Measurements from ENCODE around the gene MLANA. TPM values are rescaled to one million over a fixed set of nuclear protein-coding genes. Genes with fewer than 3 reads are reported as not detected.

Gene MLANA
- polyA plus RNA-seq, 3 donors: not detected

DNA sequence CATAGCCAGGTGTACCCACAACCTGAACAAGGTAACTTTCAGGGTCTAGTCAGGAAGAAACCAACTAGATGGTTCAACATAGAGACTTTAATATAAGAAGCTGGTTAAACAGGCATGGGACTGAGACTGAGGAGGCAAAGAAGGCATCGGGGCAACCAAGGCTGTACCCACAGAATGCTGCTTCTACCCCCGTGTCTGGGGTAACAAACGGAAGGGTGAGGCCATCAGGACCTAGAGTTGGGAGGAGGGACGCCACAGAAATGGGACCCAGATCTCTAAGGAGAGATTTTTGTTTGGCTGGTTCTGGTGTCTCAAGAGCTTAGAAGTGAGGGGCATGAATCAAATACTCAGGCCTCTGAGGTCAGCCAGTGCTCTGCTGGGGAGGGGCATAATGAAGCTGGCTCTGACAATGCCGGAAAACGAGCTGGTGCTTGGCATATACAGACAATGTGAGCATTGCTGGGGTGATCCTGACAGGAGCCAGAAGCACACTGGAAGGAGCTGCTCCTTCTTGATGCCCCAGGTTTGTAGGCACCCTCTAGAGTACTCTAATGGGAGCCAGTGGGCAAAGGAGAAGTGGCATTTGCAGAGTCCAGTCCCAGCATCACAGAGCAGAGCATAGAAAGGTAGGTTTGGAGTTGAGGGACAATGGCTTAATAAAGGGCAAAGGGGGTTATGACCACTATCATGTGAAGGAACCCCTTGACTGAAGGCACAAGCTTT, 3.7 kb downstream of the MLANA start:
- 93 to 95% (median 93%) methylated on average over 6 of the region's 6 CpGs for WGBS, 3 donors

DNA sequence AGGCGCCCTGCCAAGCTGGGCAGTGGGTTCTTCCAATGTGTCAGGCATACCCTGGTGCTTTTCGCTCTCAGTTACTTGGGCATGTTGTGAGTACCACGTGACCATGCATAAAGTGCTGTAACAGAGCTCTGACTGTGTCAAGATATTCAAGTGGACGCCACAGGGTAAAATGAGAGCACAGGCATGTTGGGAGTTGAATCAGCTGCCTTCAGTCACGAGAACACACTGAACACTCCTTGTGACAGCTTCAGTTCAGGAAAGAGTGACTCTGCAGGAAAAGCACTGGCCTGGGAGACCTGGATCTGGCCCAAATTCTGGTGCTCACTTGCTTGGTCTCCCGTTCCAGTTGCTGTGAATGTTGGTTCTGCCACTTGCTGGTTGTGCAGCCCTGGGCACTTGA, 5.1 kb downstream of the MLANA start:
- 82 to 88% (median 87%) methylated on average over 6 of the region's 6 CpGs for WGBS, 3 donors
- H3K27ac ChIP-seq (ENCODE audit: low read depth, low read length): no peak overlapping the region

More for the DNA sequence above, 3.7 kb downstream of the MLANA start:
- no peak overlapping the region for H3K27ac ChIP-seq (ENCODE audit: low read depth, low read length)

DNA sequence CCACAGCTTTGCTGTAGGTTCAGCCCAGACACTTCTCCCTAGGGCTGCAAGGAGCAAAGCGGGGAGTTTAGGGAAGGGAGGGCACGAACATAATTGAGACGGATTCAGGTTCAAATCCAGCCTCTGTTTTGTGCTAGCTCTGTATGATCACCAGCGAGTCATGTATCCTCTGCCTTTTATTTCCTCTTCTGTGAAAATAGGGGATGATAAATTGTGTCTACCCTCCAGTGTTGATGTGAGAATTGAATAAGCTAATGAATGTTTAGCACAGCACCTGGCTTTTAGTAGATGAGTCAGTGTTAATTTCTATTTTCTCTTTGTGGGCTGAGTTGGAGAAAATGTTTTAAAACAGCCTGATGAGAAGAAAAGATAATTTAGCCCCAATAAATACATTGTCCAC, 6.2 kb downstream of the MLANA start:
- WGBS, 3 donors: 97% methylated on average over 4 of the region's 4 CpGs
- H3K27ac ChIP-seq (ENCODE audit: low read depth, low read length): no peak overlapping the region

DNA sequence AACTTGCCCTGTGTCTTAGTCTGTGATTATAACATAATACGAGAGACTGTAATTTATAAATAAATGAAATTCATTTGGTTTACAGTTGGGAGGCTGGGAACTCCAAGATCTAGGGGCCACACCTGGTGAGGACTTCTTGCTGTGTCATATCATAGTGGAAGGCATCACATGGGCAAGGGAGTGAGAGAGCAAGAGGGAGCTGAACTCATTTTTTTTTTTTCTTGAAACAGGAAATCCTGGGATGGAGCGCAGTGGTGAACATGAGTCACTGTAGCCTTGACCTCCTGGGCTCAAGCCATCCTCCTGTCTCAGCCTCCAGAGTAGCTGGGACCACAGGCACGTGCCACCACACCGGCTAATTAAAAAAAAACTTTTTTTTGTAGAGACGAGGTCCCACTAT, 7.2 kb downstream of the MLANA start:
- no peak overlapping the region for H3K27ac ChIP-seq (ENCODE audit: low read depth, low read length)
- 89 to 95% (median 89%) methylated on average over 5 of the region's 5 CpGs for WGBS, 3 donors

DNA sequence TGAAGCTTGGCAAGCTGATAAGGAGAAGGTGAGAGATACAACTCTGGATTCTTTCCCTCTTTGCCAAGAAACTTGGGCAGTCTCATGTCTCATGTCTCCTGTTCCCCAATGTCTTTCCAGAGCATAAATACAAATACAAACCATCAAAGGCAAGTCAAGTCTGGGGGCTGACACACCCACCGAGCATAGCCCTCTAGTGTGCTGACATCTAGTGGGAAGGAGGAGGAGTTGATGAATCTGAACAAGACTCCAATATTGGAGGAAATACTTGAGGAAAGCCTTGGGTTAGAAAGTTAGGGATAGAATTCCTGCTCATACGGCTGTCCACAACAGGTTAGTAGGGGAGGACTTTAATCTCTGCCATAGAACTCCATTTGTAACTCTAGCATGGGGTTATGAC, 8.6 kb downstream of the MLANA start:
- 74 to 81% (median 75%) methylated on average over 2 of the region's 2 CpGs for WGBS, 3 donors
- no peak overlapping the region for H3K27ac ChIP-seq (ENCODE audit: low read depth, low read length)

DNA sequence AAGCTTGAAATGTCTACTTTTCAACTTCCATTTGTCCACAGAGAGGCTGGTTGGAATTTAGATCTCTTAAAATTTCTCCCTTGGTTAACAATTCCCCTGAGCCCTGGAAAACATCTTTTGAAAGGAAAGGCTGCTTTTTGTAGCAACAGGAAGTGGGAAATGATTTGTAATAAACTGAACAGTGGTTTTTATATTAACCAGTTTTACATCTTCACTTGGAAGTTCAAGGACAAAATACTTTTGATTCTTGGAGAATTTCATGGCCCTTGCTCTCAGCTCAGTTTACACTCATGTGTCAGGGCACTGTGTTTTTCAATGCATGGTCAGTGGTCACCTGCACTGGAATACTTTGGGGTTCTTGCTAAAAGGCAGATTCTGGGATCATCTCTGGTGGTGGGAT, 9.9 kb downstream of the MLANA start:
- no peak overlapping the region for H3K27ac ChIP-seq (ENCODE audit: low read depth, low read length)

DNA sequence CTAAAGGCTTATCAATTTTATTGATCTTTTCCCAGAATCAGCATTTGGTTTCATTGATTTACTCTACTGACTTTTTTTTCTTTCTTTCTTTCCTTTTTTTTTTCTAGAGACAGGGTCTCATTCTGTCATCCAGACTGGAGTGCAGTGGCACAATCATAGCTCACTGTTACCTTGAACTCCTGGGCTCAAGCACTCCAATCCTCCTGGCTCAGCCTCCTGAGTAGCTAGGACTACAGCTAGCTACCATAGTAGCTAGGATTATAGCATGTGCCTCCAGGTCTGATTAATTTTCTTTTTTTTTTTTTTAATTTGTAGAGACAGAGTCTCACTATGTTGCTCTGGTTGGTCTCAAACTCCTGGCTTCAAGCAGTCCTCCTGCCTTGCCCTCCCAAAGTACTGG, 11.7 kb downstream of the MLANA start:
- H3K27ac ChIP-seq (ENCODE audit: low read depth, low read length): no peak overlapping the region

DNA sequence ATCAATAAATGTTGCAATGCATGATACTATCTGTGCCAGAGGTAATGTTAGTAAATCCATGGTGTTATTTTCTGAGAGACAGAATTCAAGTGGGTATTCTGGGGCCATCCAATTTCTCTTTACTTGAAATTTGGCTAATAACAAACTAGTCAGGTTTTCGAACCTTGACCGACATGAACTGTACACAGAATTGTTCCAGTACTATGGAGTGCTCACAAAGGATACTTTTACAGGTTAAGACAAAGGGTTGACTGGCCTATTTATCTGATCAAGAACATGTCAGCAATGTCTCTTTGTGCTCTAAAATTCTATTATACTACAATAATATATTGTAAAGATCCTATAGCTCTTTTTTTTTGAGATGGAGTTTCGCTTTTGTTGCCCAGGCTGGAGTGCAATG, 18.2 kb downstream of the MLANA start:
- WGBS, 3 donors: 93 to 96% (median 96%) methylated on average over 3 of the region's 3 CpGs
- no peak overlapping the region for H3K27ac ChIP-seq (ENCODE audit: low read depth, low read length)

DNA sequence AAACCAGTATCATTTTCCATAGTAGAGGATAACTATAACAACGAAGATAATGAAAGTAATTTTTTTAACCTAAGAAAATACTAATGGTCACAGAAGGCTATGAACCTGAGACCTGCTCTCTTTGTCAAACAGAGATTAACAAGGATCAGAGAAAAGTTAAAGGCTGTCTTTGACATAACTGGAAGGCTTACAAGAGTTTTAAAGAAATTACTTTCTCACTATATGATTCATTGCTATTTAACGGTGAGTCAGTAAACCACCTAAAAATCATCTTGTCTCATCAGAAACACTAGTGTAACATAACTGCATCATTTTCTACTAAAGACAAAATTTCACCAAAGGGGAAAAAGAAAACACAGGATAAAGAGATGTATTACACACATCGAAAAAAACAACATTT, 19.3 kb downstream of the MLANA start:
- 87 to 89% (median 89%) methylated on average over 3 of the region's 3 CpGs for WGBS, 3 donors

DNA sequence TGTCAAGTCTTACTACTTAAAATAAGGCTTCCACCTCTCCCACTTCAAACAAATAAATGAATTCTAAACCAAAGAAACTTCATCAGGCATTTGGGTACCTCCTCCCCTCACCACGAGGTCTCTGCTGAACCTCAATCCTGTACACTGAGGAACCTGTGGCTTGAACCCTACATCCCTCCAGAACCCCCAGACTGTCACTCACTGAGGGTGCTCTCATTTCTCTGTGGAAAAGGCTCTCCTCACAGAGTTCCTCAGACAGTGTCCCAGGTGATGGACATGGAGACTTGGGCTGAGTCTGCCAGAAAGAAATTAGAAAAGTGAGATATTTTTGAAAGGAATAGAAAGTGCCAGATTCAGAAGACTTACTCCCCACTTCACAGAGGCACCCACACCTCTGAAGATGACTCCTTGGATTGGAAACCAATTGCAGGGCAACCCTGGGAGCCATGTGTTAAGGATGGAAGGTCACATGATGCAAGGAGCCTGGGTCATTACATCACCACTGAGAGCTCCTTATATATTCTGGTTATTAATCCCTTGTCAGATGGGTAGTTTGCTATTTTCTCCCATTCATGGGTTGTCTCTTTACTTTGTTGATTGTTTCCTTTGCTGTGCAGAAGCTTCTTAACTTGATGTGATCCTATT, 19.8 kb downstream of the MLANA start:
- H3K27ac ChIP-seq (ENCODE audit: low read depth, low read length): no peak overlapping the region
- WGBS, 3 donors: 78 to 93% (median 89%) methylated on average over 1 of the region's 1 CpG

More for the DNA sequence above, 19.3 kb downstream of the MLANA start:
- no peak overlapping the region for H3K27ac ChIP-seq (ENCODE audit: low read depth, low read length)

DNA sequence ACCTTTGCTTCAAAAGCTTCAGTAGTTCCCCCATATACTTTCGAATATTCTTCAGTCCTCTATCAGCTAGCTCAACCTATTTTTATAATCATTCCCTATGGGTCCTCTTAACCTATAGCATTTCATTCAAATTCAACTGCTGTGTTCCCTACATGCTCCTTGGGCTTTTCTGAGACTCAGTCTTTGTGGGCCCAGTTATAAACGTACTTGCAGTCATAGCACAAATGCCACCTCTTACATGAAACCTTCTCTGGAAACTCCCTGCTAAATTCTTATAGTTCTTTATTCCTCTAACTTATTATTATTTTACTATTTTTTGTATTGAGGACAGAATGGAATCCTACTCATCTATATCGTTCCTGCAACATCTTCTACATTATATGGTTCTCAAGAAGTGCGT, 24.7 kb downstream of the MLANA start:
- WGBS, 3 donors: 82 to 97% (median 94%) methylated on average over 4 of the region's 4 CpGs
- no peak overlapping the region for H3K27ac ChIP-seq (ENCODE audit: low read depth, low read length)

DNA sequence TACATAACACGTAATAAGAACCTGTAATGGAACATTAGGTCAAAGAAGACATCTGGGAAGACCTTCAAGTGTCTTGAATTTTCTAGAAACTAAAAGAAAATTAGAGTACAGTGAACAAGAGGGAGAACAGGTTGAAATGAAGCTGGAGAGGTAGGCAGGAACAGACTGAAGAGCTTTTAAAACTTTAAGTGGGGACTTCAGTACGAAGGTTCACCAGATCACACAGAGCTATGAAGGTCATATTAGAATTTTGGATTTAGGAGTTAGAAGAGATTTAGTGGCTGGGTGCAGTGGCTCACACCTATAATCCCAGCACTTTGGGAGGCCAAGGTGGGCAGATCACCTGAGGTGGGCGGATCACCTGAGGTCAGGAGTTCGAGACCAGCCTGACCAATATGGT, 26.6 kb downstream of the MLANA start:
- WGBS, 3 donors: 90 to 99% (median 99%) methylated on average over 4 of the region's 4 CpGs
- no peak overlapping the region for H3K27ac ChIP-seq (ENCODE audit: low read depth, low read length)

DNA sequence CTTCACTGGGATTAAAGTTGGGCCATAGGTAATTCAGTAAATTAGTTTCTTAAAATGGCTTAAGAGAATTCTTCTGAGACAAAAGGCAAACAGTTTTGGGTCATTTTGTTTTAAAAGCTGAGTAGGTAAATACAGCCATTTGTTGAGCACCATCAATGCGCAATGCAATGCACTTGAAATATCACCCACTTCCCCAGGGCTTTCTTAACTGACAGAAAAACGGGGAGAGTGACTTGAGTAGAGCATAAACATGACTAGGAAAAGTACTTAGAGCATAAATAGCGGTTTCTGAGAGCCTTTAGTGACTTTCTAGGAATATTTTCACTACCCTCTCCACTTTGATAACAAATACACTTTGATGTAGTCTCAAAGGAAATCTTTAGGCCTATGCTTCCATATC, 27.2 kb downstream of the MLANA start:
- H3K27ac ChIP-seq (ENCODE audit: low read depth, low read length): no peak overlapping the region
- 65 to 67% (median 67%) methylated on average over 3 of the region's 3 CpGs for WGBS, 3 donors

DNA sequence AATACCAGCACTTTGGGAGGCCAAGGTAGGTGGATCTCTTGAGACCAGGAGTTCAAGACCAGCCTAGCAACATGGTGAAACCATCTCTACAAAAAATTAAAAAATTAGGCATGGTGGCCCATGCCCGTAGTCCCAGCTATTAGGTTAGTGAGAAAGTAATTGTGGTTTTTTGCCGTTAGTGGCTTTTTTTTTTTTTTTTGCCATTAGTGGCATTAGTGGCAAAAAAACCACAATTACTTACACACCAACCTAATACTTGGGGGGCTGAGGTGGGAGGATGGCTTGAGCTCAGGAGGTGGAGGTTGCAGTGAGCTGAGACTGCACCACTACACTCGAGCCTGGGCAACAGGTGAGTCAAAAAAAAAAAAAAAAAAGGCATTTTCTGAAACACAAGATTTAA, 27.8 kb downstream of the MLANA start:
- H3K27ac ChIP-seq (ENCODE audit: low read depth, low read length): no peak overlapping the region
- 92 to 99% (median 99%) methylated on average over 3 of the region's 3 CpGs for WGBS, 3 donors

DNA sequence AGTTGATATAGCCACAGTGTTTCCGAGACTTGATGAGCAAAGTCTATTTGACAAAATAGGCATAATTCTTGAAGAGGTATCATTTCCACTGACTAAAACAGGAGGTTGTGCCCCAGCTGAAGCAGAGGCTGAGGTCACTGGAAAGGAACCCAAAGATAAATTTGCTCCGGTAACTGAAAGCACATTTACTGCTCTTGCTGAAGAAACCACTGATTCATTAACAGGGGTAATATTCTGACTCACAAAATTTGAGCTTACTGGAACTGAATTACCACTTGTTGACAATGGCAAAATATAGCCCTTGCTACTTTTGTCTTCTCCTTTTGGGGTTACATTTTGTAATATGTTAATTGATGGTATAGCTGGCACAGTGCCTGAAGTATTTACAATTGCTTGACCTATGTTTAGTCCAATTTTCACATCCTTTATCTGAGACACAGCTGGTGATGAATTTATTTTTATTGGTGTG, 30.2 kb downstream of the MLANA start:
- 93 to 98% (median 97%) methylated on average over 2 of the region's 2 CpGs for WGBS, 3 donors
- H3K27ac ChIP-seq (ENCODE audit: low read depth, low read length): no peak overlapping the region

DNA sequence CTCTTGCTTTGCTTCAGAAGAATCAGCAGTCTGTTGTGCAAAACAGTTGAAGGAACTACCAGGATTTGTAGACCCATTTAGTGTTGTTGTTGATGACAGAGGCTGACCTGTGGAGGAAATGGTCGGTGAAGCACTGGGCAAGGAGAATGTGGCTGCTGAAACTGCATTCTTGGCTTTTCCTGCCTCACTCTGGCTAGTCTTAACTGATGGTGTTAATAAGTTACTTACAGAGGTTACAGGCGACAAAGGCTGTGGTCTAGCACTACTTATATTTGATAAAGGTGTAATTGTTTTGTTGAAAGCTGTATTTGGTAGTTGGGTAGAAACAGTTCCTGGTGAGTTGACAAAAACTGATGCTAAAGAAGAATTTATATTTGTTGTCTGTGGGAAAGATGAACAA, 31.5 kb downstream of the MLANA start:
- no peak overlapping the region for H3K27ac ChIP-seq (ENCODE audit: low read depth, low read length)
- 44 to 85% (median 80%) methylated on average over 2 of the region's 2 CpGs for WGBS, 3 donors

DNA sequence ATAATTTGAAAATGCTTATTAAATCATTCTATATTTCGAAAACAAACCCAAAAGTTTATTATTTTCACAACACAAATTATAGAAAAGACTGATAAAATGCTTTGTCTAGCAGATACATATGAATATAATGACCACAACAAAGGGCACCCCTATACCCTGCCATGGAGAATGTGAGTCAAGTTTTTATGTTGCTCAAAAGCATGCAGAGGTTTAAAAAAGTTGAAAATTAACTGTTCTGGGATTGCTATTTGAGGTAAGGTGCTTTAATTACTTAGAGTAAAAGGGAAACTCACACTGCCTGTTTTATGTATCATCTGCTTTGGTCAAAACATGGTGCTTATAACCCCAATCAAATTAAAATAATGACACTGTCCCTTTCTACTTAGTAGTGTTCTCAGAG, 41.0 kb downstream of the MLANA start:
- H3K27ac ChIP-seq (ENCODE audit: low read depth, low read length): no peak overlapping the region
- WGBS, 3 donors: 95 to 100% (median 98%) methylated on average over 1 of the region's 1 CpG

DNA sequence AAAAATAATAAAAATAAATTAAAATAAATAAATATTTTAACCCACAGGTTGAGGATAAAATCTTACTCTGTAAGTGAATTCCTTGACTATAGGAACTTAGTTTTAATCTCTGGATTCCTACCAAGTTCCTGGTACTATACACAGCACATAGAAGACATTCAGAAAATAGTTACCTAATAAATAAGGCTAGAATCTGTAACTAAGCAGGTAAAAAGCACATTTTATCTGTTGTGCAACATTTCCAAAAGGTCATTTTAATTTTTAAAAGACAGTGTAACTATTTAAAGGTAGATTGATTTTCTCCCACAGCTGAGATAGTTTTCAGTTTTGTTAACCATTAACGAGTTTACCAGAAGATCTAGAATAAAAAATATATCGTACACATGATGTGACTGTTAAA, 47.8 kb downstream of the MLANA start:
- WGBS, 3 donors: 41 to 94% (median 92%) methylated on average over 2 of the region's 2 CpGs
- H3K27ac ChIP-seq (ENCODE audit: low read depth, low read length): no peak overlapping the region

DNA sequence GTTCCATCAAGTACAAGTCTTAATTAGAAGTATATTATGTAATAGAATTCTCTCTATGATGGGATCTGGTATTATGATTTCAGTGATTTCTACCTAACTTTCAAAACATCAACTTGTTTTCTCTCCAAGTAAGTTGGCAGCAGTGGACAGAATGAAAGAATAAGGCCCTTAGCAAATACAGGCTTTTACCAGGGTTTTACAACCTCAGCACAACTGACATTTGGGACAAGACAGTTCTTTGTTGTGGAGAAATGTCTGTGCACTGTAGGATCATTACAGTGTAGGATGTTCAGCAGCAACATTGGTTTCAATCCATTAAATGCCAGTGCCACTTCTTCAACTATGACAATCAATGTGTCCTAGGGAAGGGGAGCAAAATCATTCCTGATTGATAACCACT, 48.8 kb downstream of the MLANA start:
- H3K27ac ChIP-seq (ENCODE audit: low read depth, low read length): no peak overlapping the region

DNA sequence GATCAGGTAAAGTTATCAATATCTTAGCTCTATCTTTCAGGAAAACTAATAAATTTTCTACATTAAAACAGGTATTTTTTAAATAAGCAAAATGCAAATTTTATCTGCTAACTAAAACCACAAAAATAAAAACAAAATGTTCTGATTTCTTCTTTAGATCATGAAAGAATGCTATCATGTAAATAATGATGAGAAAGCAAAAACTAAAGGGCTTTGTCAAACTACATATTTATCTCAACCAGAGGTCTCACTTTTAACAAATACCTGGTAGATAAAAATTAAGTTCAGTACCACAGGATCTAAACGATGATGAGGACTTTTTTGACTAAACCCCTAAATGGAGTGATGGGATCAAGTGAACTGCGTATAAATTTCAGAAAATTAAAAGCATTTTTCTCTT, 50.5 kb downstream of the MLANA start:
- WGBS, 3 donors: 87 to 95% (median 93%) methylated on average over 2 of the region's 2 CpGs
- H3K27ac ChIP-seq (ENCODE audit: low read depth, low read length): no peak overlapping the region
